ENCODE data around the gene MCCC2.

DNA sequence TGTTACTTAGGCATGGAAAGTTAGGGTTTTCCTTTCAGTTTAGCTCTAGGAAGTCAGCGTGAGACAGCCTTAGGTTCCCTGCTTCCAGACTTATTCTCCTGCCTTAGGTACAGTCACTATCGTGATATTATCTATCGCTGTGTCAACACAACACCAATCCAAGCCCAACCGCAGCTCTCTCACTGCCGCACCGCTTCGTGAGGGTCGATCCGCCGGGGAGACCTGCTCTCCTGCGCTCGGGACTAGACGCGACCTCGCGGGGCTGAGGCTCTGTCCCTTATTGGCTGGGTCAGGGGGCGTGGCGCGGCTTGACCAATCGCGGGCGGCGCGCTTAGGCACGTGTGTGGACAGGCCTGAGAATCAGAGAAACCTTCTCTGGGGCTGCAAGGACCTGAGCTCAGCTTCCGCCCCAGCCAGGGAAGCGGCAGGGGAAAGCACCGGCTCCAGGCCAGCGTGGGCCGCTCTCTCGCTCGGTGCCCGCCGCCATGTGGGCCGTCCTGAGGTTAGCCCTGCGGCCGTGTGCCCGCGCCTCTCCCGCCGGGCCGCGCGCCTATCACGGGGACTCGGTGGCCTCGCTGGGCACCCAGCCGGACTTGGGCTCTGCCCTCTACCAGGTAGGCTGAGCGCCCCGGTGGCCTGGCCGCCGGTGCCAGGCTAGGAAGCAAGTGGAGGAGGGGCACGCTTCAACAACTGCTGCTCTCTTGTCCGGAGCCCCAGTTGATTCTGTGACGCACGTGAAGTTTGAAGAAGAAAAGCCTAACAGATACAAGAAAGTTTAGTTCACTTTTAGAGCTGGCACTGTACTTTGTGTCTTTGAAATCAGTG, at the start of gene MCCC2:
- TF ChIP-seq, protein P1, sequence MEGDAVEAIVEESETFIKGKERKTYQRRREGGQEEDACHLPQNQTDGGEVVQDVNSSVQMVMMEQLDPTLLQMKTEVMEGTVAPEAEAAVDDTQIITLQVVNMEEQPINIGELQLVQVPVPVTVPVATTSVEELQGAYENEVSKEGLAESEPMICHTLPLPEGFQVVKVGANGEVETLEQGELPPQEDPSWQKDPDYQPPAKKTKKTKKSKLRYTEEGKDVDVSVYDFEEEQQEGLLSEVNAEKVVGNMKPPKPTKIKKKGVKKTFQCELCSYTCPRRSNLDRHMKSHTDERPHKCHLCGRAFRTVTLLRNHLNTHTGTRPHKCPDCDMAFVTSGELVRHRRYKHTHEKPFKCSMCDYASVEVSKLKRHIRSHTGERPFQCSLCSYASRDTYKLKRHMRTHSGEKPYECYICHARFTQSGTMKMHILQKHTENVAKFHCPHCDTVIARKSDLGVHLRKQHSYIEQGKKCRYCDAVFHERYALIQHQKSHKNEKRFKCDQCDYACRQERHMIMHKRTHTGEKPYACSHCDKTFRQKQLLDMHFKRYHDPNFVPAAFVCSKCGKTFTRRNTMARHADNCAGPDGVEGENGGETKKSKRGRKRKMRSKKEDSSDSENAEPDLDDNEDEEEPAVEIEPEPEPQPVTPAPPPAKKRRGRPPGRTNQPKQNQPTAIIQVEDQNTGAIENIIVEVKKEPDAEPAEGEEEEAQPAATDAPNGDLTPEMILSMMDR (IDR thresholded peaks at IDR 0.05), result peak in 1 of 3 experiments; percentile 10
- TF ChIP-seq POLR2A (IDR thresholded peaks at IDR 0.05; ENCODE audit: low read depth), result no peak
